Neutrophil (primary cell): ENCODE measurements around the gene CAPZA3.

Experiments
- H3K27ac ChIP-seq: fragments of 200-600 bp; sonication (generic); 2 replicates; pipeline ENCODE4 v1.5.1; 2016; ENCODE audit warnings: mild to moderate bottlenecking, moderate library complexity
- H3K27me3 ChIP-seq: fragments of 200-600 bp; sonication (generic); 2 replicates; pipeline ENCODE4 v1.6.0; 2016; ENCODE audit warnings: mild to moderate bottlenecking
- H3K36me3 ChIP-seq: fragments of 200-600 bp; sonication (generic); 2 replicates; pipeline ENCODE4 v1.5.1; 2017
- H3K4me1 ChIP-seq, 2 experiments: fragments of 200-600 bp in 1 of 2; sonication (generic) in 1 of 2; 1 replicate in 1 of 2; 2 replicates in 1 of 2; pipeline versions ENCODE4 v1.5.1 to v1.6.1; 2013 to 2016; ENCODE audit warnings: low read depth in 1 of 2, low read length in 1 of 2, mild to moderate bottlenecking in 1 of 2, moderate library complexity in 1 of 2; ENCODE audit not compliant: control insufficient read depth in 1 of 2, insufficient read depth in 1 of 2
- H3K4me3 ChIP-seq, 2 experiments: fragments of 200-600 bp in 1 of 2; sonication (generic) in 1 of 2; 1 replicate in 1 of 2; 2 replicates in 1 of 2; pipeline ENCODE4 v1.5.1; 2013 to 2016; ENCODE audit warnings: low read depth in 1 of 2, low read length in 1 of 2, mild to moderate bottlenecking in 1 of 2, moderate library complexity in 1 of 2
- H3K9me3 ChIP-seq: fragments of 200-600 bp; sonication (generic); 2 replicates; pipeline ENCODE4 v1.5.1; 2016
- CTCF ChIP-seq: fragments of 200-600 bp; sonication (generic); IDR thresholded peaks from 2 replicates; pipeline ENCODE4 v1.5.1; 2016; ENCODE audit warnings: antibody characterized with exemption

CAPZA3 gene

GRCh38 chr12:18749386-18749957, 11.6 kb downstream of the CAPZA3 start:
- no peaks in the 10 kb centered on the region for H3K36me3 ChIP-seq
- TF ChIP-seq CTCF, result no peak
- H3K9me3 ChIP-seq, result no peaks in the 10 kb centered on the region
- no peak overlapping the region for H3K27ac ChIP-seq
- no peaks in the 10 kb centered on the region for H3K27me3 ChIP-seq
- H3K4me1 ChIP-seq, result no peaks in the 10 kb centered on the region
- no peak overlapping the region for H3K4me3 ChIP-seq

DNA sequence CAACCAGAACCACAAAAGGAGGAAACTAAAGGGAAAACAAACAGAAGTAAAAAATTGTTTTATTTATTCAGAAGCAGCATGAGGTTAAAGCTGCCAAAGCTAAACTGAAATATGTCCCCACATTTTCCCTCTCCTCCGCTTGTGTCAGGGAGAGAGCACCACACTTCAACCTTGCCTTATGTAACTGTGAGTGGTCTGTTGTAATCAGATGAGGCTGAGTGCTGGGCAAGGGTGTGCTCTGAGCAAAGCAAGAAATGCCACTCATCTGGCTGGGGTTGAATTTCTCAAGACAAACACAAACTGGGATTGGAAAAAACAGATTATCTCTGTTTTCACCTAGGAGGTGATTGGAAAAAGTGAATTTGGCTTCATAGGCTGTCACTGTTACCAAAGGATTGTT, 12.2 kb downstream of the CAPZA3 start:
- Histone ChIP-seq H3K27me3 (no peaks in the 10 kb centered on the region), H3K9me3 (no peaks in the 10 kb centered on the region), H3K36me3 (no peaks in the 10 kb centered on the region), H3K27ac (no peak overlapping the region), H3K4me1 (no peaks in the 10 kb centered on the region), H3K4me3 (no peak overlapping the region)
- TF ChIP-seq CTCF, result no peak

- H3K36me3 ChIP-seq, result no peaks in the 10 kb centered on the region
These were observed 13.9 kb downstream of the CAPZA3 start for GRCh38 chr12:18751866-18752265.

DNA sequence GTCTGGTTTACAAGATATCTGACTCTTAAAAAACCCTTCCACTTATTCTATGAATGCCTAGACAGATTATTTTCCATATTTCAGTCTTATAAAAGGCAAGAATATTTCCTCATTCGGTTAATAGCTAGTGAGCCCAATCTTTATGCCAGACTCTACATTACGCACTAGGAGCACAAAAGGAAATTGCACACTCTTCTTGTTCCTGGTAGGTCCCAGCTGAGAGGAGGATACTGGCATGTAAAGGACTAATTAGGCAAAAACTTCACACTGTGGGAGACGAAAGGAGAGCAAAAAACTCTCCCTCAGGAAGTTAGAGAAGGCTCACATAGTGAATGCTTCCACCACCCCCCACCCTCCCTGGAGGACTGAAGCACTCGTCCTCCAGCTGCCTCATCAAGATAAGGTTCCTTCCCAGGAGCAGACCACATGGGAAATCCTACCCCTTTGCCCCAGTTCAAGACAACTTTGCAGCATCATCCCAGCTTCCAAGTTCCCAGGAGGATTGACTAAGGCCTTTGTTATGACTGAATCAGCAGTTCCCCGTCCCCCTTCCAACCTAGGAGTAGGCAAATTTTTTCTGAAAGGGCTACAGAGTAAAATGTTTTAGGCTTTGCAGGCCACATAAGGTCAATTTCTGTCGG, 14.5 kb downstream of the CAPZA3 start:
- Histone ChIP-seq H3K4me3 (no peak overlapping the region), H3K36me3 (no peaks in the 10 kb centered on the region), H3K9me3 (no peaks in the 10 kb centered on the region), H3K27me3 (no peaks in the 10 kb centered on the region), H3K27ac (no peak overlapping the region), H3K4me1 (no peaks in the 10 kb centered on the region)
- no peak for TF ChIP-seq CTCF

More at GRCh38 chr12:18751866-18752265, 13.9 kb downstream of the CAPZA3 start:
- Histone ChIP-seq H3K9me3 (no peaks in the 10 kb centered on the region), H3K4me3 (no peak overlapping the region), H3K27me3 (no peaks in the 10 kb centered on the region), H3K27ac (no peak overlapping the region), H3K4me1 (no peaks in the 10 kb centered on the region)
- TF ChIP-seq CTCF, result no peak

DNA sequence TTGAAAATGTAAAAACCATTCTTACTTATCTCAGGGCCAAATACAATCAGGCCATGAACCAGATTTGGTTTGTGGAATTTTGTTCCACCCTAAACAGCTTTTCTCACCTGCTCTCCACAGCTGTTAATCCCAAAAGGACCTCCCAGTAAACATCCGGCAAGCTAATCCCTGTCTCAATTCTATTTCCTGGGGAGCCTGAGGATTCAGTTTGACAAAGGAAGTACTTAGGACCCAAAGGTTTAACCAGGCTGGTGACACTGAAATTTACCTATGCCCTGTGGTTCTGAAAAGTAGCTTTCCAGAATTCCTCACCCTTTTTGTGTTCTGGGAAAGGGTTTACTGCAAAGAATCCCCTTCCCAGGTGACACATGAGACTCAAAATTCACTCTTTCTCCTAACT, 15.0 kb downstream of the CAPZA3 start:
- H3K4me1 ChIP-seq, result no peaks in the 10 kb centered on the region
- H3K4me3 ChIP-seq, result no peak overlapping the region
- H3K9me3 ChIP-seq, result no peaks in the 10 kb centered on the region
- no peak overlapping the region for H3K27ac ChIP-seq
- H3K27me3 ChIP-seq, result no peaks in the 10 kb centered on the region
- H3K36me3 ChIP-seq, result no peaks in the 10 kb centered on the region
- no peak for TF ChIP-seq CTCF
